CD4-positive, alpha-beta T cell (primary cell): ENCODE data around the gene ENTPD2. TPM values are rescaled to one million over a fixed set of nuclear protein-coding genes. Genes with fewer than 3 reads are reported as not detected.

Experiments used
- ATAC-seq: fragments of 200-7000 bp; cut with Tn5 transposase; one replicate; pipeline ENCODE4 v1.10.0; 2022; ENCODE audit warnings: mild to moderate bottlenecking; ENCODE audit not compliant: poor library complexity
- CTCF ChIA-PET: fragments of 350-600 bp; sonication (Branson Sonifier 250); formaldehyde crosslinking; loops from one replicate; lab custom pipeline; 2021; ENCODE audit warnings: antibody characterized with exemption, inconsistent platforms; lab: Charles Lee
- POLR2A ChIA-PET: fragments of 350-600 bp; sonication (Branson Sonifier 250); formaldehyde crosslinking; loops from one replicate; lab custom pipeline; 2021; ENCODE audit warnings: antibody characterized with exemption, inconsistent platforms; lab: Charles Lee
- DNase-seq, 14 experiments: peaks; one replicate each; pipeline ENCODE4 v3.0.0-alpha.2; 2013 to 2020; ENCODE audit warnings: mixed read lengths in 2 of 14
- H3K27ac ChIP-seq, 2 donors: one replicate each; pipeline versions ENCODE4 v1.5.1 to v1.7.0; 2013; ENCODE audit warnings: low read length in 2 of 2, low read depth in 1 of 2, mild to moderate bottlenecking in 1 of 2
- H3K27me3 ChIP-seq, 2 experiments: 1 replicate in 1 of 2; 2 replicates in 1 of 2; pipeline versions ENCODE4 v1.6.1 to v1.7.0; 2013; ENCODE audit warnings: low read length in 2 of 2, control low read depth in 1 of 2, mild to moderate bottlenecking in 1 of 2, moderate library complexity in 1 of 2; ENCODE audit not compliant: insufficient read depth in 2 of 2, control insufficient read depth in 1 of 2
- H3K36me3 ChIP-seq: one replicate; pipeline ENCODE4 v1.6.1; 2013; ENCODE audit warnings: low read length, control low read depth; ENCODE audit not compliant: insufficient read depth
- H3K4me1 ChIP-seq: one replicate; pipeline ENCODE4 v1.6.1; 2013; ENCODE audit warnings: low read length, control low read depth; ENCODE audit not compliant: insufficient read depth
- H3K4me3 ChIP-seq: one replicate; pipeline ENCODE4 v1.5.1; 2013; ENCODE audit warnings: mild to moderate bottlenecking, low read length, moderate library complexity
- H3K9me3 ChIP-seq, 2 experiments: 1 replicate in 1 of 2; 2 replicates in 1 of 2; pipeline versions ENCODE4 v1.6.1 to v1.7.0; 2013; ENCODE audit warnings: low read length in 2 of 2, mild to moderate bottlenecking in 2 of 2, control low read depth in 1 of 2, moderate library complexity in 1 of 2; ENCODE audit not compliant: control insufficient read depth in 1 of 2, insufficient read depth in 1 of 2
- H3K27ac Mint-ChIP-seq: one replicate; pipeline ENCODE4 v1.8.0; 2020; ENCODE audit warnings: mixed read lengths
- H3K27me3 Mint-ChIP-seq: one replicate; pipeline ENCODE4 v1.8.0; 2021; ENCODE audit warnings: mixed read lengths
- H3K36me3 Mint-ChIP-seq: one replicate; pipeline ENCODE4 v1.8.0; 2021; ENCODE audit warnings: low read depth, mixed read lengths
- H3K4me1 Mint-ChIP-seq: one replicate; pipeline ENCODE4 v1.8.0; 2021; ENCODE audit warnings: low read depth, mixed read lengths
- H3K4me3 Mint-ChIP-seq: one replicate; pipeline ENCODE4 v1.8.0; 2020; ENCODE audit warnings: mild to moderate bottlenecking, mixed read lengths
- H3K9me3 Mint-ChIP-seq: one replicate; pipeline ENCODE4 v1.8.0; 2020; ENCODE audit warnings: mixed read lengths
- CTCF ChIP-seq: fragments of 200-600 bp; IDR thresholded peaks from one replicate; pipeline ENCODE4 v1.8.0; 2022; ENCODE audit warnings: antibody characterized with exemption, mild to moderate bottlenecking
- intact Hi-C, 2 experiments: fragments of 100-400 bp; cut with DNase I in 1 of 2; cut with micrococcal nuclease in 1 of 2; formaldehyde crosslinking; loops; one replicate each; pipeline versions ENCODE4 v1.15.1 to v1.9.0; 2023 to 2025; cut with DNase I, micrococcal nuclease
- total RNA-seq, 174 experiments: library from RNA in 2 of 174; stranded (reverse) in 2 of 174; gene quantifications; one replicate each; pipeline ENCODE4 v1.2.3 and lab custom pipeline; 2021 to 2026

Gene ENTPD2
- total RNA-seq, 2 experiments from 2014 or later: not detected

- intact Hi-C loops: no loop called here
- Histone ChIP-seq H3K27ac (no peak overlapping the region), H3K27me3 (no peaks in the 10 kb centered on the region), H3K36me3 (peaks cover 12% of the 10 kb centered on the region), H3K4me3 (no peak overlapping the region), H3K4me1 (peaks cover 40% of the 10 kb centered on the region), H3K9me3 (no peaks in the 10 kb centered on the region)
- Mint-ChIP-seq H3K9me3 (no peaks in the 10 kb centered on the region), H3K36me3 (no peaks in the 10 kb centered on the region), H3K4me1 (peaks cover 13% of the 10 kb centered on the region), H3K27me3 (no peaks in the 10 kb centered on the region), H3K27ac (no peak overlapping the region), H3K4me3 (no peak overlapping the region)
- ChIA-PET POLR2A (interaction anchor here (1.0 to 1.5 kb wide), 2 partner anchors 13 to 30 kb away, joined by 3 to 6 read pairs; partner anchors contain the start of gene PAXX), CTCF (interaction anchor here (1.1 kb wide), 1 partner anchor 12 kb away, joined by 6 read pairs; no protein-coding TSS in a partner anchor)
- TF ChIP-seq CTCF: no peak
- ATAC-seq (no peak), DNase-seq (no peak)
Observed at GRCh38 chr9:137022662-137023008, 31.2 kb downstream of the ENTPD2 start.

DNA sequence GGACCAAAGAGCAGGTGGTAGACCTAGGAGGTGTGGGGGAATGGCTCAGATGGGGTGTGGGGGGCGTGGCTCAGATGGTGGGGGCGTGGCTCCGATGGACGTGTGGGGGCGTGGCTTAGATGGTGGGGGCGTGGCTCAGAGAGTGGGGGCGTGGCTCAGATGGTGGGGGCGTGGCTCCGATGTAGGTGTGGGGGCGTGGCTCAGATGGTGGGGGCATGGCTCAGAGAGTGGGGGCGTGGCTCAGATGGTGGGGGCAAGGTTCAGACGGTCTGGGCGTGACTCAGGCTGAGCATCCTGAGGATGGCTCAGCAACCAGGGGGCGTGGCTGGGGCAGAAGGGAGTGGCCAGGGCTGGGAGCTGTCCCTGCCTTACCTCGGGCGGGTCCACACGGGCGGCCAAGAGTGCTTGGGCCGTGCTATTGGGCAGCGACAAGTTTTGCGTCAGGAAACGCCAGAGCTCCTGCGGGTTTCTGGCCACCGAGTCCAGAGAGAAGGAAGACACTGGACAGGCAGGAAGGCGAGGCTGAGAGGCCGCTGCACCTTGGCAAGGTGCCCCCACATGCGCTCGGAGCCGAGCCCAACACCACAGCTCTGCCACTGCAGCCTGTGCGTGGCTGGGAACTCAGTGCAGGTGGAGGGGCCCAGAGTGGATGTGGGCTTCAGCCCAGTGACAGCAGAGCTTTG is 31.7 kb downstream of the ENTPD2 start:
- no peak overlapping the region for H3K4me3 ChIP-seq
- ChIA-PET CTCF (interaction anchor here (1.1 kb wide), 2 partner anchors 13 kb away, joined by 5 to 6 read pairs; no protein-coding TSS in a partner anchor), POLR2A (interaction anchor here (1.0 to 1.5 kb wide), 2 partner anchors 13 to 29 kb away, joined by 3 to 6 read pairs; partner anchors contain the start of gene PAXX)
- Mint-ChIP-seq H3K9me3 (no peaks in the 10 kb centered on the region), H3K4me1 (peaks cover 10% of the 10 kb centered on the region), H3K27me3 (no peaks in the 10 kb centered on the region), H3K27ac (no peak overlapping the region), H3K36me3 (peaks cover under 1% of the 10 kb centered on the region), H3K4me3 (peak overlapping the region; percentile 54)
- no peaks in the 10 kb centered on the region for H3K27me3 ChIP-seq
- H3K27ac ChIP-seq: no peak overlapping the region
- DNase-seq (peak; percentile 44 to 90 (median 65)), ATAC-seq (peak; percentile 86)
- H3K9me3 ChIP-seq: no peaks in the 10 kb centered on the region
- peaks cover 18% of the 10 kb centered on the region for H3K36me3 ChIP-seq
- intact Hi-C loops: no loop called here
- H3K4me1 ChIP-seq: peaks cover 35% of the 10 kb centered on the region
- TF ChIP-seq CTCF: no peak

GRCh38 chr9:137021568-137021978 is 32.3 kb downstream of the ENTPD2 start:
- no peak for TF ChIP-seq CTCF
- no peaks in the 10 kb centered on the region for H3K9me3 ChIP-seq
- CTCF ChIA-PET: interaction anchor here (1.1 kb wide), 1 partner anchor 14 kb away, joined by 5 read pairs; no protein-coding TSS in a partner anchor
- H3K27me3 ChIP-seq: no peaks in the 10 kb centered on the region
- intact Hi-C loops: no loop called here
- no peak overlapping the region for H3K4me3 ChIP-seq
- Mint-ChIP-seq H3K9me3 (no peaks in the 10 kb centered on the region), H3K27ac (no peak overlapping the region), H3K4me3 (no peak overlapping the region), H3K4me1 (peaks cover 6% of the 10 kb centered on the region), H3K27me3 (no peaks in the 10 kb centered on the region), H3K36me3 (peaks cover 5% of the 10 kb centered on the region)
- H3K36me3 ChIP-seq: peaks cover 23% of the 10 kb centered on the region
- no peak for DNase-seq
- H3K4me1 ChIP-seq: peaks cover 30% of the 10 kb centered on the region
- ATAC-seq: no peak
- H3K27ac ChIP-seq: no peak overlapping the region
- POLR2A ChIA-PET: no interaction called here
